GM23338 (cell line): ENCODE data around the gene POLR2F.

Source experiments
- CREB1 ChIP-seq: fragments of 250-450 bp; sonication (Bioruptor Pico); IDR thresholded peaks from 2 replicates; pipeline ENCODE4 v1.5.0; 2020; ENCODE audit warnings: low read depth, mild to moderate bottlenecking, moderate library complexity
- EZH2 ChIP-seq: fragments of 200-600 bp; sonication (generic); IDR thresholded peaks from one replicate; pipeline ENCODE4 v1.8.0; 2017; ENCODE audit warnings: antibody characterized with exemption, mild to moderate bottlenecking, low read depth; ENCODE audit not compliant: unreplicated experiment
- EZH2phosphoT487 ChIP-seq: fragments of 200-600 bp; sonication (generic); IDR thresholded peaks from one replicate; pipeline ENCODE4 v1.8.1; 2018; ENCODE audit warnings: antibody characterized with exemption; ENCODE audit not compliant: unreplicated experiment
- JUNB ChIP-seq: IDR thresholded peaks from one replicate; pipeline ENCODE4 v1.6.1; 2016; ENCODE audit warnings: antibody characterized with exemption; ENCODE audit not compliant: unreplicated experiment
- NANOG ChIP-seq: IDR thresholded peaks from 2 replicates; pipeline ENCODE4 v1.6.1; 2016; ENCODE audit warnings: antibody characterized with exemption, borderline replicate concordance
- POLR2AphosphoS5 ChIP-seq: IDR thresholded peaks from 2 replicates; pipeline ENCODE4 v1.6.1; 2016; ENCODE audit warnings: antibody characterized with exemption, low read depth
- ZNF114 ChIP-seq: fragments of 250-450 bp; sonication (Bioruptor Pico); IDR thresholded peaks from 2 replicates; pipeline ENCODE4 v1.5.0; 2020; ENCODE audit warnings: mild to moderate bottlenecking, moderate library complexity
- ZNF331 ChIP-seq: fragments of 250-450 bp; sonication (Bioruptor Pico); IDR thresholded peaks from 2 replicates; pipeline ENCODE4 v1.5.0; 2020; ENCODE audit warnings: low read depth, mild to moderate bottlenecking, moderate library complexity
- TF ChIP-seq, protein P1 (sequence below): IDR thresholded peaks from one replicate; pipeline ENCODE4 v1.6.1; 2018; ENCODE audit warnings: antibody characterized with exemption; ENCODE audit not compliant: unreplicated experiment
- TF ChIP-seq, protein P2 (sequence below), 2 experiments: fragments of 200-600 bp in 1 of 2; sonication (generic) in 1 of 2; conservative IDR thresholded peaks; 2 replicates each; pipeline versions ENCODE4 v1.5.1 to v1.6.1; 2016 to 2017; ENCODE audit warnings: antibody characterized with exemption in 2 of 2, low read depth in 2 of 2, mild to moderate bottlenecking in 2 of 2, moderate library complexity in 1 of 2
- TF ChIP-seq, protein P3 (sequence below): IDR thresholded peaks from 2 replicates; pipeline ENCODE4 v1.6.1; 2016; ENCODE audit warnings: antibody characterized with exemption

DNA sequence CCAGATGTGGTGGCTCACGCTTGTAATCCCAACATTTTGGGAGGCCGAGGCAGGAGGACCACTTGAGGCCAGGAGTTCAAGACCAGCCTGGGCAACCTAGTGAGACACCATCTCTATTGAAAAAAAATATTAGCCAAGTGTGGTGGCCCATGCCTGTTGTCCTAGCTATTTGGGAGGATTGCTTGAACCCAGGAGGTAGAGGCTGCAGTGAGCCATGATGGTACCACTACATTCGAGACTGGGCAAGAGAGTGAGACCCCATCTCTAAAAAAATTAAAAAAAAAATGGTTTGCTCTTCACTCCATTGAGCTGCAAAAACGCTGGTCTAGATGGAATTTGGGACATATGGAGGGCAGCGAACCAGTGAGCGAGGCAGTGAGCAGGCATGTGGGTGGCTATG lies 52.4 kb downstream of the POLR2F start:
- TF ChIP-seq, protein P1, sequence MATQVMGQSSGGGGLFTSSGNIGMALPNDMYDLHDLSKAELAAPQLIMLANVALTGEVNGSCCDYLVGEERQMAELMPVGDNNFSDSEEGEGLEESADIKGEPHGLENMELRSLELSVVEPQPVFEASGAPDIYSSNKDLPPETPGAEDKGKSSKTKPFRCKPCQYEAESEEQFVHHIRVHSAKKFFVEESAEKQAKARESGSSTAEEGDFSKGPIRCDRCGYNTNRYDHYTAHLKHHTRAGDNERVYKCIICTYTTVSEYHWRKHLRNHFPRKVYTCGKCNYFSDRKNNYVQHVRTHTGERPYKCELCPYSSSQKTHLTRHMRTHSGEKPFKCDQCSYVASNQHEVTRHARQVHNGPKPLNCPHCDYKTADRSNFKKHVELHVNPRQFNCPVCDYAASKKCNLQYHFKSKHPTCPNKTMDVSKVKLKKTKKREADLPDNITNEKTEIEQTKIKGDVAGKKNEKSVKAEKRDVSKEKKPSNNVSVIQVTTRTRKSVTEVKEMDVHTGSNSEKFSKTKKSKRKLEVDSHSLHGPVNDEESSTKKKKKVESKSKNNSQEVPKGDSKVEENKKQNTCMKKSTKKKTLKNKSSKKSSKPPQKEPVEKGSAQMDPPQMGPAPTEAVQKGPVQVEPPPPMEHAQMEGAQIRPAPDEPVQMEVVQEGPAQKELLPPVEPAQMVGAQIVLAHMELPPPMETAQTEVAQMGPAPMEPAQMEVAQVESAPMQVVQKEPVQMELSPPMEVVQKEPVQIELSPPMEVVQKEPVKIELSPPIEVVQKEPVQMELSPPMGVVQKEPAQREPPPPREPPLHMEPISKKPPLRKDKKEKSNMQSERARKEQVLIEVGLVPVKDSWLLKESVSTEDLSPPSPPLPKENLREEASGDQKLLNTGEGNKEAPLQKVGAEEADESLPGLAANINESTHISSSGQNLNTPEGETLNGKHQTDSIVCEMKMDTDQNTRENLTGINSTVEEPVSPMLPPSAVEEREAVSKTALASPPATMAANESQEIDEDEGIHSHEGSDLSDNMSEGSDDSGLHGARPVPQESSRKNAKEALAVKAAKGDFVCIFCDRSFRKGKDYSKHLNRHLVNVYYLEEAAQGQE, result no peak
- TF ChIP-seq EZH2 (no peak), POLR2AphosphoS5 (no peak), ZNF114 (CRISPR knock-in tag) (no peak), EZH2phosphoT487 (no peak), CREB1 (CRISPR knock-in tag) (no peak), NANOG (no peak), JUNB (no peak), ZNF331 (no peak)
- TF ChIP-seq, protein P2, sequence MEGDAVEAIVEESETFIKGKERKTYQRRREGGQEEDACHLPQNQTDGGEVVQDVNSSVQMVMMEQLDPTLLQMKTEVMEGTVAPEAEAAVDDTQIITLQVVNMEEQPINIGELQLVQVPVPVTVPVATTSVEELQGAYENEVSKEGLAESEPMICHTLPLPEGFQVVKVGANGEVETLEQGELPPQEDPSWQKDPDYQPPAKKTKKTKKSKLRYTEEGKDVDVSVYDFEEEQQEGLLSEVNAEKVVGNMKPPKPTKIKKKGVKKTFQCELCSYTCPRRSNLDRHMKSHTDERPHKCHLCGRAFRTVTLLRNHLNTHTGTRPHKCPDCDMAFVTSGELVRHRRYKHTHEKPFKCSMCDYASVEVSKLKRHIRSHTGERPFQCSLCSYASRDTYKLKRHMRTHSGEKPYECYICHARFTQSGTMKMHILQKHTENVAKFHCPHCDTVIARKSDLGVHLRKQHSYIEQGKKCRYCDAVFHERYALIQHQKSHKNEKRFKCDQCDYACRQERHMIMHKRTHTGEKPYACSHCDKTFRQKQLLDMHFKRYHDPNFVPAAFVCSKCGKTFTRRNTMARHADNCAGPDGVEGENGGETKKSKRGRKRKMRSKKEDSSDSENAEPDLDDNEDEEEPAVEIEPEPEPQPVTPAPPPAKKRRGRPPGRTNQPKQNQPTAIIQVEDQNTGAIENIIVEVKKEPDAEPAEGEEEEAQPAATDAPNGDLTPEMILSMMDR (conservative IDR thresholded peaks at IDR 0.05; ENCODE audit: low read depth in 2 of 2), result no peak
- TF ChIP-seq, protein P3, sequence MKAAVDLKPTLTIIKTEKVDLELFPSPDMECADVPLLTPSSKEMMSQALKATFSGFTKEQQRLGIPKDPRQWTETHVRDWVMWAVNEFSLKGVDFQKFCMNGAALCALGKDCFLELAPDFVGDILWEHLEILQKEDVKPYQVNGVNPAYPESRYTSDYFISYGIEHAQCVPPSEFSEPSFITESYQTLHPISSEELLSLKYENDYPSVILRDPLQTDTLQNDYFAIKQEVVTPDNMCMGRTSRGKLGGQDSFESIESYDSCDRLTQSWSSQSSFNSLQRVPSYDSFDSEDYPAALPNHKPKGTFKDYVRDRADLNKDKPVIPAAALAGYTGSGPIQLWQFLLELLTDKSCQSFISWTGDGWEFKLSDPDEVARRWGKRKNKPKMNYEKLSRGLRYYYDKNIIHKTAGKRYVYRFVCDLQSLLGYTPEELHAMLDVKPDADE, result no peak
